Measurements from ENCODE around the gene ACSS1. TPM values are rescaled to one million over a fixed set of nuclear protein-coding genes. Genes with fewer than 3 reads are reported as not detected.

Gene ACSS1
- total RNA-seq, 1 donor from 2014 or later: 7.3 TPM

- Histone ChIP-seq H3K27me3 (ENCODE audit: control insufficient read depth, insufficient read depth, low read length) (peaks cover 12% of the 10 kb centered on the region), H3K36me3 (ENCODE audit: control insufficient read depth, insufficient read depth, low read length) (no peaks in the 10 kb centered on the region), H3K4me3 (ENCODE audit: low read depth, low read length) (no peak overlapping the region)
- DNase-seq (ENCODE audit: low read depth): no peak
- TF ChIP-seq CTCF (IDR thresholded peaks at IDR 0.05; ENCODE audit: insufficient read depth, low read length, poor library complexity, severe bottlenecking): no peak
Observed at GRCh38 chr20:25055711-25056495, 2.0 kb downstream of the ACSS1 start.

GRCh38 chr20:25054995-25055629 is 2.8 kb downstream of the ACSS1 start:
- TF ChIP-seq CTCF (IDR thresholded peaks at IDR 0.05; ENCODE audit: insufficient read depth, low read length, poor library complexity, severe bottlenecking): no peak
- Histone ChIP-seq H3K36me3 (ENCODE audit: control insufficient read depth, insufficient read depth, low read length) (no peaks in the 10 kb centered on the region), H3K4me3 (ENCODE audit: low read depth, low read length) (no peak overlapping the region), H3K27me3 (ENCODE audit: control insufficient read depth, insufficient read depth, low read length) (peaks cover 6% of the 10 kb centered on the region)
- DNase-seq (ENCODE audit: low read depth): no peak

GRCh38 chr20:25054096-25054820 is 3.7 kb downstream of the ACSS1 start:
- DNase-seq (ENCODE audit: low read depth): no peak
- TF ChIP-seq CTCF (IDR thresholded peaks at IDR 0.05; ENCODE audit: insufficient read depth, low read length, poor library complexity, severe bottlenecking): no peak
- no peak overlapping the region for H3K4me3 ChIP-seq (ENCODE audit: low read depth, low read length)
- peaks cover 3% of the 10 kb centered on the region for H3K27me3 ChIP-seq (ENCODE audit: control insufficient read depth, insufficient read depth, low read length)
- H3K36me3 ChIP-seq (ENCODE audit: control insufficient read depth, insufficient read depth, low read length): no peaks in the 10 kb centered on the region

- no peak for DNase-seq (ENCODE audit: low read depth)
- Histone ChIP-seq H3K36me3 (ENCODE audit: control insufficient read depth, insufficient read depth, low read length) (no peaks in the 10 kb centered on the region), H3K4me3 (ENCODE audit: low read depth, low read length) (no peak overlapping the region), H3K27me3 (ENCODE audit: control insufficient read depth, insufficient read depth, low read length) (peaks cover under 1% of the 10 kb centered on the region)
- no peak for TF ChIP-seq CTCF (IDR thresholded peaks at IDR 0.05; ENCODE audit: insufficient read depth, low read length, poor library complexity, severe bottlenecking)
Observed at GRCh38 chr20:25053255-25054031, 4.5 kb downstream of the ACSS1 start.

GRCh38 chr20:25052255-25053194 is 5.4 kb downstream of the ACSS1 start:
- DNase-seq (ENCODE audit: low read depth): no peak
- no peaks in the 10 kb centered on the region for H3K27me3 ChIP-seq (ENCODE audit: control insufficient read depth, insufficient read depth, low read length)
- H3K36me3 ChIP-seq (ENCODE audit: control insufficient read depth, insufficient read depth, low read length): no peaks in the 10 kb centered on the region
- no peak overlapping the region for H3K4me3 ChIP-seq (ENCODE audit: low read depth, low read length)
- TF ChIP-seq CTCF (IDR thresholded peaks at IDR 0.05; ENCODE audit: insufficient read depth, low read length, poor library complexity, severe bottlenecking): no peak

All from kidney epithelial cell (primary cell).